H9 (cell line): ENCODE measurements around the gene ELP6. TPM values are rescaled to one million over a fixed set of nuclear protein-coding genes. Genes with fewer than 3 reads are reported as not detected.

Experiments used
- DNase-seq: peaks from one replicate; pipeline ENCODE4 v3.0.0-alpha.2; 2017
- H2AFZ ChIP-seq: one replicate; pipeline ENCODE4 v1.6.1; 2013; ENCODE audit warnings: mild to moderate bottlenecking, low read length, control low read depth, moderate library complexity
- H2AK5ac ChIP-seq: 2 replicates; pipeline ENCODE4 v1.6.1; 2013; ENCODE audit warnings: low read length, control low read depth, mixed read lengths; ENCODE audit not compliant: insufficient read length
- H2BK120ac ChIP-seq: one replicate; pipeline ENCODE4 v1.6.1; 2013; ENCODE audit warnings: low read depth, mild to moderate bottlenecking, low read length, control low read depth, inconsistent platforms; ENCODE audit not compliant: poor library complexity, severe bottlenecking
- H2BK12ac ChIP-seq: 2 replicates; pipeline ENCODE4 v1.6.1; 2013; ENCODE audit warnings: low read length, control low read depth, mixed read lengths, low read depth; ENCODE audit not compliant: insufficient read length
- H2BK15ac ChIP-seq: 2 replicates; pipeline ENCODE4 v1.6.1; 2013; ENCODE audit warnings: low read depth, low read length, control low read depth
- H2BK20ac ChIP-seq: one replicate; pipeline ENCODE4 v1.6.1; 2013; ENCODE audit warnings: low read depth, mild to moderate bottlenecking, low read length, control low read depth, inconsistent platforms; ENCODE audit not compliant: poor library complexity, severe bottlenecking
- H2BK5ac ChIP-seq: 2 replicates; pipeline ENCODE4 v1.6.1; 2013; ENCODE audit warnings: low read length, control low read depth, mixed read lengths; ENCODE audit not compliant: insufficient read length
- H3K14ac ChIP-seq: 2 replicates; pipeline ENCODE4 v1.6.1; 2013; ENCODE audit warnings: low read length, control low read depth; ENCODE audit not compliant: insufficient read depth
- H3K18ac ChIP-seq: 2 replicates; pipeline ENCODE4 v1.6.1; 2013; ENCODE audit warnings: low read depth, mild to moderate bottlenecking, mixed read lengths, low read length, control low read depth; ENCODE audit not compliant: insufficient read length
- H3K23ac ChIP-seq: 2 replicates; pipeline ENCODE4 v1.6.1; 2013; ENCODE audit warnings: low read length, control low read depth, mixed read lengths, low read depth; ENCODE audit not compliant: insufficient read length
- H3K23me2 ChIP-seq: 2 replicates; pipeline ENCODE4 v1.6.1; 2013; ENCODE audit warnings: low read depth, mild to moderate bottlenecking, mixed read lengths, low read length, control low read depth; ENCODE audit not compliant: insufficient read length, poor library complexity, severe bottlenecking
- H3K27ac ChIP-seq: 2 replicates; pipeline ENCODE4 v1.5.1; 2013; ENCODE audit warnings: low read length, control low read depth, mixed read lengths, low read depth; ENCODE audit not compliant: insufficient read length
- H3K27me3 ChIP-seq: 2 replicates; pipeline ENCODE4 v1.6.1; 2013; ENCODE audit warnings: low read length, control low read depth, inconsistent platforms; ENCODE audit not compliant: insufficient read depth
- H3K4ac ChIP-seq: 2 replicates; pipeline ENCODE4 v1.6.1; 2013; ENCODE audit warnings: low read depth, mild to moderate bottlenecking, control low read depth, inconsistent platforms, low read length, moderate library complexity
- H3K4me1 ChIP-seq: 2 replicates; pipeline ENCODE4 v1.6.1; 2013; ENCODE audit warnings: low read length, control low read depth, inconsistent platforms; ENCODE audit not compliant: insufficient read depth
- H3K4me2 ChIP-seq: 2 replicates; pipeline ENCODE4 v1.6.1; 2013; ENCODE audit warnings: low read length, control low read depth, mixed read lengths; ENCODE audit not compliant: insufficient read length, insufficient read depth
- H3K56ac ChIP-seq: 2 replicates; pipeline ENCODE4 v1.6.1; 2013; ENCODE audit warnings: low read depth, mild to moderate bottlenecking, mixed read lengths, low read length, control low read depth; ENCODE audit not compliant: insufficient read length
- H3K79me1 ChIP-seq: 2 replicates; pipeline ENCODE4 v1.6.1; 2013; ENCODE audit warnings: low read depth, mild to moderate bottlenecking, moderate library complexity, low read length, control low read depth, inconsistent platforms; ENCODE audit not compliant: insufficient read depth, poor library complexity, severe bottlenecking
- H3K79me2 ChIP-seq: 2 replicates; pipeline ENCODE4 v1.6.1; 2013; ENCODE audit warnings: low read length, control low read depth, inconsistent platforms; ENCODE audit not compliant: insufficient read depth
- H3K9ac ChIP-seq: 2 replicates; pipeline ENCODE4 v1.6.1; 2013; ENCODE audit warnings: low read length, control low read depth, mixed read lengths; ENCODE audit not compliant: insufficient read length; ENCODE audit errors: extremely low read depth
- H3K9me3 ChIP-seq: one replicate; pipeline ENCODE4 v1.6.1; 2013; ENCODE audit warnings: low read depth, low read length, inconsistent platforms; ENCODE audit not compliant: control insufficient read depth
- H3T11ph ChIP-seq: one replicate; pipeline ENCODE4 v1.6.1; 2013; ENCODE audit warnings: mild to moderate bottlenecking, low read length, control low read depth, inconsistent platforms
- H4K20me1 ChIP-seq: one replicate; pipeline ENCODE4 v1.6.1; 2013; ENCODE audit not compliant: control insufficient read depth, insufficient read length, insufficient read depth
- H4K5ac ChIP-seq: 2 replicates; pipeline ENCODE4 v1.6.1; 2013; ENCODE audit warnings: low read depth, mild to moderate bottlenecking, mixed read lengths, low read length, control low read depth; ENCODE audit not compliant: insufficient read length
- H4K8ac ChIP-seq: replicated peaks from 2 replicates; pipeline ENCODE4 v1.6.1; 2013; ENCODE audit warnings: low read length, control low read depth, mixed read lengths, low read depth; ENCODE audit not compliant: insufficient read length
- H4K91ac ChIP-seq: 2 replicates; pipeline ENCODE4 v1.6.1; 2013; ENCODE audit warnings: low read depth, mild to moderate bottlenecking, moderate library complexity, mixed read lengths, low read length, control low read depth; ENCODE audit not compliant: insufficient read length
- H3K27ac Mint-ChIP-seq, 3 experiments: 2 replicates in 2 of 3; 3 replicates in 1 of 3; pipeline ENCODE4 v1.8.0; 2020 to 2021; ENCODE audit warnings: mixed read lengths in 3 of 3, mild to moderate bottlenecking in 1 of 3, moderate library complexity in 1 of 3
- H3K27me3 Mint-ChIP-seq: 2 replicates; pipeline ENCODE4 v1.8.0; 2021; ENCODE audit warnings: low read depth, mild to moderate bottlenecking, moderate library complexity, mixed read lengths
- H3K36me3 Mint-ChIP-seq, 3 experiments: 2 replicates in 2 of 3; 3 replicates in 1 of 3; pipeline ENCODE4 v1.8.0; 2020 to 2021; ENCODE audit warnings: low read depth in 3 of 3, mixed read lengths in 3 of 3; ENCODE audit not compliant: insufficient read depth in 1 of 3
- H3K4me1 Mint-ChIP-seq, 2 experiments: 2 replicates each; pipeline ENCODE4 v1.8.0; 2020; ENCODE audit warnings: mixed read lengths in 2 of 2
- H3K4me3 Mint-ChIP-seq, 2 experiments: 2 replicates in 1 of 2; 3 replicates in 1 of 2; pipeline ENCODE4 v1.8.0; 2020 to 2021; ENCODE audit warnings: mild to moderate bottlenecking in 2 of 2, mixed read lengths in 2 of 2, moderate library complexity in 1 of 2
- H3K9me3 Mint-ChIP-seq, 2 experiments: 2 replicates in 1 of 2; 3 replicates in 1 of 2; pipeline ENCODE4 v1.8.0; 2020; ENCODE audit warnings: mild to moderate bottlenecking in 2 of 2, mixed read lengths in 2 of 2, moderate library complexity in 1 of 2
- CTCF ChIP-seq: fragments of 200-600 bp; sonication (generic); conservative IDR thresholded peaks from 3 replicates; pipeline ENCODE4 v1.8.0; 2021; ENCODE audit warnings: antibody characterized with exemption, mild to moderate bottlenecking
- WGBS: extraction: QIAGEN DNeasy Blood & Tissue Kit; methylation state at CpG from one replicate; pipeline ENCODE4 v1.1.7; 2013; ENCODE audit warnings: missing lambda C conversion rate, low lambda C conversion rate, mixed read lengths; ENCODE audit not compliant: insufficient read length; ENCODE audit errors: extremely low coverage; 5-methylcytosine and 5-hydroxymethylcytosine counted together
- long read RNA-seq: library from polyadenylated mRNA; unstranded; transcript quantifications from one replicate; pipeline ENCODE4 v2.0.0, GENCODE V29; 2020
- total RNA-seq: library from RNA; stranded (reverse); gene quantifications from 2 replicates; pipeline ENCODE4 v1.2.1, GENCODE V29; 2021

The ELP6 gene
- total RNA-seq = 51.2 and 53.9 TPM in 2 replicates
- long read RNA-seq, transcript ELP6-206 (6 exons, 1,277 nt) = minor isoform, 11 of 215 reads
- long read RNA-seq, transcript ELP6-205 (7 exons, 880 nt) = minor isoform, 9 of 215 reads
- long read RNA-seq, transcript ELP6-201 (7 exons, 1,401 nt) = major isoform, 127 of 215 reads
- long read RNA-seq, partial matches to known transcripts = 9 of 215 reads
- long read RNA-seq, other reads (novel, unspliced or antisense) = 59 of 215 reads

GRCh38 chr3:47513125-47513929 is at the start of gene ELP6:
Gene ELP6 (minus strand): TSS chr3:47513712. CDS start chr3:47513590, 122 bp downstream.
- DNase-seq = peak; percentile 98
- H3K23ac ChIP-seq = no peak within 1 kb of the TSS
- Mint-ChIP-seq H3K27me3 (no peaks in the 10 kb centered on the region; the same call in none of the 2 replicates), H3K36me3 (peaks cover 9 to 30% (median 24%) of the 10 kb centered on the region in 3 experiments), H3K27ac (peak within 1 kb of the TSS; percentile 97 to 98 (median 98)), H3K4me1 (peaks cover 8 to 10% of the 10 kb centered on the region in 2 experiments), H3K9me3 (no peaks in the 10 kb centered on the region), H3K4me3 (peak within 1 kb of the TSS; percentile 98 to 99)
- no peak within 1 kb of the TSS for H4K8ac ChIP-seq
- H4K91ac ChIP-seq = no peak within 1 kb of the TSS
- H3T11ph ChIP-seq = no peak within 1 kb of the TSS
- peaks cover 6% of the 10 kb centered on the region for H3K23me2 ChIP-seq
- no peak within 1 kb of the TSS for H2AK5ac ChIP-seq
- peak within 1 kb of the TSS; percentile 92 for H3K9ac ChIP-seq
- H2BK12ac ChIP-seq = no peak within 1 kb of the TSS
- H3K4ac ChIP-seq = no peak within 1 kb of the TSS; the same call in 1 of the 2 replicates
- peaks cover 6% of the 10 kb centered on the region; the same call in 1 of the 2 replicates for H3K79me2 ChIP-seq
- no peak within 1 kb of the TSS for H2BK120ac ChIP-seq
- no peak within 1 kb of the TSS for H3K56ac ChIP-seq
- no peak within 1 kb of the TSS for H4K5ac ChIP-seq
- no peak within 1 kb of the TSS for H2BK20ac ChIP-seq
- peak within 1 kb of the TSS; percentile 87 for H3K14ac ChIP-seq
- peak; percentile 68 for TF ChIP-seq CTCF
- H2BK15ac ChIP-seq = no peak within 1 kb of the TSS
- WGBS = no CpG with 5 or more reads among the region's 71 CpGs
- H3K4me2 ChIP-seq = peak within 1 kb of the TSS; percentile 86
- no peak within 1 kb of the TSS for H2AFZ ChIP-seq
- no peaks in the 10 kb centered on the region for H4K20me1 ChIP-seq
- no peaks in the 10 kb centered on the region for H3K27me3 ChIP-seq
- H3K18ac ChIP-seq = peak within 1 kb of the TSS; percentile 62
- no peaks in the 10 kb centered on the region for H3K4me1 ChIP-seq
- peak within 1 kb of the TSS; percentile 47 for H3K27ac ChIP-seq
- no peak within 1 kb of the TSS for H2BK5ac ChIP-seq
- H3K79me1 ChIP-seq = peaks cover 6% of the 10 kb centered on the region
- no peaks in the 10 kb centered on the region for H3K9me3 ChIP-seq
